H54 (cell line): ENCODE measurements around the gene CHML.

Experiments used
- DNase-seq: peaks from one replicate; pipeline ENCODE4 v3.0.0; 2011; ENCODE audit warnings: low spot score, mixed read lengths; ENCODE audit not compliant: insufficient read length
- FAIRE-seq: peaks from 3 replicates; lab custom pipeline; 2011; peaks lifted over from hg19 to GRCh38; lab: Jason Lieb, UNC
- POLR2A ChIP-seq: IDR thresholded peaks from 2 replicates; pipeline ENCODE4 v1.6.1; 2011; ENCODE audit warnings: low read depth, mild to moderate bottlenecking, low read length

CHML gene

DNA sequence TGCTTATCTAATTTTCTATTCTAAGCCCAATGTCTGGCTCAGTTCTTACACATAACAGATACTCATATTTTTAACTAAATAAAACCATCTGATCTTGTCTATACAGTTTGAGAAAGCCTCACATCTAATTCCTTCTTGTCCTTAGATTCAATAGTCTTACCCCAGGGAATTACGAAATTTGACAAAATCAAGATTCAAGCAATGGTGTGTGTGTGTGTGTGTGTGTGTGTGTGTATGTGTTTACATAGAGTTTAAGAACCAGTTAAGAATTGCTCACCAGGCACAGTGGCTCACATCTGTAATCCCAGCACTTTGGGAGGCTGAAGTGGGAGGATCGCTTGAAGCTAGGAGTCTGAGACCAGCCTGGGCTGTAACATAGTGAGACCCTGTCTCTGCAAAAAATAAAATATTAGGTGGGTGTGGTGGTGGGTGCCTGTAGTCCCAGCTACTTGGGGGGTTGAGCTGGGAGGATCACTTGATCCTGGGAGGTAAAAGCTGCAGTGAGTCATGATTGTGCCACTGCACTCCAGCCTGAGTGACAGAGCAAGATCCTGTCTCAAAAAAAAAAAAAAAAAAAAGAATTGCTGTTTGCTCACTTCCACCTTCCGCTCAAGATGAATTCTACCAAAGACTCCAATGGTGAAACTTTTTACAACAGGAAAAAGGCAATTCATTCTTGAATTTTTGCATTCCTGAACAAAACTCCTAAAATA, 18.1 kb upstream of the CHML start:
- DNase-seq (no peak), FAIRE-seq (no peak)
- TF ChIP-seq POLR2A: no peak

GRCh38 chr1:241654641-241655040, 14.5 kb upstream of the CHML start:
- no peak for TF ChIP-seq POLR2A
- FAIRE-seq (no peak), DNase-seq (no peak)

DNA sequence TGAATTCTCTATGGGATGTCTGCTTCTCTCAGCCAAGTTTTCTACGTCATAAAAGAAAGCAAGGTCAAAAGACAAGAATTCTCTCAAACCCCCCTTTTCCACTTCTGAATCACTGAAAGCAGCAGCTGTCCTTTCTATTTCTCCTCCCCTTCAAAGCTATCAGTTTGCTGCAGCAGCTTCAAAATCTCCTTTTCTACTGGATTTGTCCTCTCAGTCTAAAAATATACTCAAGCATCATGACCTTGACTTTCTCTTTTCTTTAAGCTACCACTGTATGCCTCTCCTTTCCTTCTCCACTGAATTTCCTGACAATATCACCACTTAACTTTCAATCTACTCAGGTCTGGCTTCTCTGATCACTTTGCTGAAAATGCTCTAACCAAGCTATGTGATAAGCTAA, 13.8 kb upstream of the CHML start:
- DNase-seq: no peak
- FAIRE-seq: no peak
- no peak for TF ChIP-seq POLR2A

GRCh38 chr1:241652012-241652411, 11.8 kb upstream of the CHML start, which contains the start of gene WDR64:
Gene WDR64, plus strand, starts transcription at chr1:241652281. Its CDS starts 204 bp downstream, at chr1:241652485.
- FAIRE-seq (no peak), DNase-seq (no peak)
- no peak for TF ChIP-seq POLR2A

DNA sequence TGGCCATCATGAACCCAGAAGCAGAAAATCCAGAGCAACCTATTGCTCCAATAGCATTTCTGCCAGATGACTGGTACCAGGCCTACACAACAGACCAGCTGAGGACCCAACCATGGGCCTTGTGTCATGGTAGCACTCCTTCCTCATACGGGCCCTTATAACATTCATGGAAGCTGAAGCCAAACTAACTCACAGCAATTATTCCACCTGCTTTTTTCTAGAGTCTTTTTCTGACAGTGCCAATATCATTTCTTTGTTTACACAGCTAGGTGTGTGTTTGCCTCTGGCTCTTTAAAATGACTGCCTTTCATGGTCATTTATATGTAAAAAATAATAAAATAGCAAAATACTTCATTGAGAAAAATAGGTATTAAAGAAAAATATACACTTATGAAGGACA, 8.0 kb upstream of the CHML start:
- FAIRE-seq (no peak), DNase-seq (no peak)
- no peak for TF ChIP-seq POLR2A

- FAIRE-seq: no peak
- no peak for DNase-seq
- no peak for TF ChIP-seq POLR2A
Measured at GRCh38 chr1:241647658-241648057, 7.5 kb upstream of the CHML start.

DNA sequence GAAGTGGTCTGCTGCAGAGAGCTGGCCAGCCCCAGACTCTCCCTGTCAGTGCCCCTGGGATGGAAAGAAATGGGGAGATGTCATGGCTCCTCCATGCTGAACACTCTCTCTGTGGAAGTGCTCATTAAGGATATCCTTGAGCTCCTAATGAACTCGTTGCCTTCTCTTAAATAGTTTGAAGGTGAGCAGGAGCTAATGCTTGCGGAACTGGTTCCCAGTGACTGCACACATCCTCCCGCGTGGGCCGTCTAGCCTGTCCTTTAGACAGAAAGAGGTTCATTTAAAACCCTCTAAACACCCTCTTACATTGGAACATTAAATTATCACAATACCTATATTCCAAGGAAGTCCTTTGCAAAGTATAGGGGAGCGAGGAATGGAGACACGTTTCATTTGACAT, 6.0 kb upstream of the CHML start:
- DNase-seq (no peak), FAIRE-seq (no peak)
- TF ChIP-seq POLR2A: no peak

GRCh38 chr1:241645199-241645598, 5.0 kb upstream of the CHML start:
- FAIRE-seq (no peak), DNase-seq (no peak)
- TF ChIP-seq POLR2A: no peak

DNA sequence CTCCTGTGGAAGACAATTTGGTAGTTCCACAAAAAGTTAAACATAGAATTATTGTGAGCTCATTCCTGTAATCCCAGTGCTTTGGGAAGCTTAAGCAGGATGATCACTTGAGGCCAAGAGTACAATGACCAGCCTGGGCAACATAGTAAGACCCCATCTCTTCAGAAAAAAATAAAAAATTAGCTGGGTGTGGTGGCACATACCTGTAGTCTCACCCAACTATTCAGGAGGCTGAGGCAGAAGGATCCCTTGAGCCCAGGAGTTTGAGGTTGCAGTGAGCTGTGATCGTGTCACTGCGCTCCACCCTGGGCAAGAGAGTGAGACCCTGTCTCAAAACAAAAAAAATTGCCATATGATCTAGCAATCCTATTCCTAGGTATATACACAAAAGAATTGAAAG, 4.1 kb upstream of the CHML start:
- no peak for FAIRE-seq
- no peak for TF ChIP-seq POLR2A
- DNase-seq: no peak

DNA sequence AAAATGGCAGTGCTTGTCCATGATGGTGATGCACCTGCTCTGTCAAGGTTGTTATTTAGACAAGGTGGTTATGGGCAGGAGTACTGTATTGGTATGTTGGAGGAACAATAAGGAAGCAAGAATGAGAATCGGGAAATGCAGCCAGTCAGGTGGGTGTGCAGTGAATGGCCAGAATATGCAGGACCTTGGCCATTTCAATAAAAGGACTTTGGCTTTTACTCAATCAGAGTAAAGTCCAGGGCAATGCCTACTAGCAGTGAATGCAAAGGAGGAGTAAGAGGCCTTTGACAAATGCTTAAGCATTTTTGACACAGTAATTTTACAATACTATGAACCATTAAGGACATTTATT, 2.4 kb upstream of the CHML start:
- DNase-seq (no peak), FAIRE-seq (no peak)
- TF ChIP-seq POLR2A: no peak

DNA sequence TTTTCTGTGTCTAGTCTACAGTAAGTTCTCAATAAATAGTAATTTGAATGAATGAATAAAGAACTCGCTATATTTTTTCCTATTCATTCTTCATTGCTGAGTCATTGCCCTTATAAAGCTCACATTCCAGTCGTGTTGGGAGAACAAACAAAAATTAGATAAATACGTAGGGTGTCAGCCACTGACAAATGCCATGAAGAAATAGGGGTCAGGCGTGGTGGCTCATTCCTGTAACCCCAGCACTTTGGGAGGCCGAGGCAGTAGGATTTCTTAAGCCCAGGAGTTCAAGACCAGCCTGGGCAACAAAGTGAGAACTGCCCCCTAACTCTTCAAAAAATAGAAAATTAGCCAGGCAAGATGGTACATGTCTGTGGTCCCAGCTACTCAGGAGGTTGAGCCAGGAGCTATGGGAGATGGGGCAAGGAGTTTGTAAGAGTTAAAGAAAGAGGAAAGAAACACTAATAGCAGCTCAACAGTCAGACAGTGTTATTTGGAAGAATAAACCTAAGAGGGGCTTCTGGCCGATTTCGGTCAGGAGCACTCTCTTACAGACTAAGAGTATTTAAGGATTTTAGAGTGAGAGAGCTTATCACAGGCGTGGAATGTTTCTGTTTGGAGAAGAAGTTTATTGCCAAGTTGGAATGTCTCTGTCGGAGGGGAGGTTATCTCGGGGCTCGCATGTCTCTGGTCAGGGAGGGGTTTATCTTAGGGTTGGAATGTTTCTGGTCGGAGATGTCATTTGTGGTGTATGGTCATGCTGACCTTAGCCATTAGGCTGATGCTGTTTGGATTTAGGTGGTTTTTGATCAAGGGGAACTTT, 1.8 kb upstream of the CHML start:
- no peak for FAIRE-seq
- no peak for DNase-seq
- no peak for TF ChIP-seq POLR2A

DNA sequence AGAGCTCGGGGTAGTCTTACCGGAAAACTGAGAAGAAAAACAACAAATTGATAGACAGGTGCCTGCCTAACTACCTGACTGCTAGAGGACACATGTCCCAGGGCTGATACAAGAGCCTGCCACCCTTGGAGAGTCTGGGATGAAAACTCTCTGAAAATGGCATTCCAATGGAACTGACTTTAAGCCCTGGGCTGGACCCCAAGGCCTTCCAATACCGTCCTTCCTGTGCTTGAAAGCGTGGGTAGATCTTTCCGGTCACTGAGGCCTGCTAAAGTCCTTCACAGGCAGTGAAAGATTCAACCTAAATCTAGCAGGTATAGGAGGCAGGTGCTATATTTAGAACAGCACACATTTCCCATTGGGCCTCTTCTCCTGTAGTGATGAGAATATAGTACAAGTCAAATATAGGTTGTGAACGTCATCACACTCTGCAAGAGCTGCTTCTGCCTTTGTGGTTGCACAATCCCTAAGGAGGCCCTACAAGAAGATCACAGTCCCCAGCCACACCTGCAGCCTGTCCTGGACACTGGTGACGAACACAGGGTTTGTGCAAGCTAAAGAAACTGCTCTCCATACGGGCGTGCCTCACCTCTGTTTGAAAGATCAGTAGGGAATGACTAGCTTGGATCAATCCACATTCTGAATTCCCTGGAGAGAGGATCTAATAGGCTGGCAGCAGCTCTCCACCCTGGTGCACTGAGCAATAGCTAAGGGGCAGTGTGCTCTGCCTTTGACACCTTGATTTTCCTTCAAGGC, 876 bp upstream of the CHML start:
- no peak for FAIRE-seq
- no peak for TF ChIP-seq POLR2A

GRCh38 chr1:241639623-241640148, 483 bp downstream of the CHML start:
- FAIRE-seq (no peak), DNase-seq (peak; percentile 35)
- no peak for TF ChIP-seq POLR2A

More for the DNA sequence above, 876 bp upstream of the CHML start:
- no peak for DNase-seq
